Bladder microvascular endothelial cell (primary cell): ENCODE data around the gene ARV1. TPM values are rescaled to one million over a fixed set of nuclear protein-coding genes. Genes with fewer than 3 reads are reported as not detected.

Source experiments
- total RNA-seq: library from RNA; depleted of rRNA; stranded (reverse); fragments of >200 nt; gene quantifications from 2 replicates; pipeline ENCODE4 v1.2.3, GENCODE V29; 2014

ARV1 gene
- total RNA-seq, result 5.7 and 7.6 TPM in 2 replicates

DNA sequence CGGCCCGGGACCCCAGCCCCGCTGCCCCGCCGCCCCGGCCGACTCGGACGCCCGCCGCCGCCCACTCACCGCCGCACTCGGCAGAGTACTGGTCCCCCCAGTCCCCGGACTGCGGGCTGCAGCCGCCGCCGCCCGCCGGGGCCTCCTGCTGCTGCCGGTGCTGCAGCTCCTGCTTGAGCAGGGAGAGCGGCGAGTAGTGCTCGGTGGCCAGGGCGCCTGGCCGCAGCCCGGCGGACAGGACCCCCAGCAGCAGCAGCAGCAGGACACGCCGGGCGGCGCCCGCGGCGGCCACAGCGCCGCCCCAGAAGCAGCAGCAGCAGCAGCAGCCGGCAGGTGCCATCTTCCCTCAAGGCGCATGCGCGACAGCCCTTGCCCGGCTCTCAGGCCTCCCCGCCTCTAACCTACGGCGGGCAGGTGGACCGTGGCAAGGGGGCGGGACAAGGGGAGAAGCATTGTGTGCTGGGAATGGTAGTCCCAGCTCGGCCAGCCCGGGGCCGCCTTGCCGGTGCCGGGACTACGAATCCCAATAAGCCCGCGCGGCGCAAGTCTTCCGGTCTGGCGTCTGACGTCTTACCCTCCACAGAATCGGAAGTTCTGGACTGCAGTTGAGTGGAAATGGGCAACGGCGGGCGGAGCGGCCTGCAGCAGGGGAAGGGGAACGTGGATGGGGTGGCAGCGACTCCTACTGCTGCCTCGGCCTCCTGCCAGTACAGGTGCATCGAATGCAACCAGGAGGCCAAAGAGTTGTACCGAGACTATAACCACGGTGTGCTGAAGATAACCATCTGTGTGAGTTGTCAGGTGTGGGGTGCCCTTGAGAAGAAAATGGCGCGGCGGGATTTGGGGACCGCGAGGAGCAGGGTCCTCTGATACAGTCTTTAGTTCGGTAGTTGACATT lies at the start of gene ARV1, which contains the start of gene TTC13:
Gene ARV1 (plus strand): TSS at position 604 of the 898 bp plus-strand sequence. CDS start 12 bp downstream, at position 616.
Gene TTC13 (minus strand): TSS at position 371 of the 898 bp plus-strand sequence. CDS start 31 bp downstream, at position 340.

DNA sequence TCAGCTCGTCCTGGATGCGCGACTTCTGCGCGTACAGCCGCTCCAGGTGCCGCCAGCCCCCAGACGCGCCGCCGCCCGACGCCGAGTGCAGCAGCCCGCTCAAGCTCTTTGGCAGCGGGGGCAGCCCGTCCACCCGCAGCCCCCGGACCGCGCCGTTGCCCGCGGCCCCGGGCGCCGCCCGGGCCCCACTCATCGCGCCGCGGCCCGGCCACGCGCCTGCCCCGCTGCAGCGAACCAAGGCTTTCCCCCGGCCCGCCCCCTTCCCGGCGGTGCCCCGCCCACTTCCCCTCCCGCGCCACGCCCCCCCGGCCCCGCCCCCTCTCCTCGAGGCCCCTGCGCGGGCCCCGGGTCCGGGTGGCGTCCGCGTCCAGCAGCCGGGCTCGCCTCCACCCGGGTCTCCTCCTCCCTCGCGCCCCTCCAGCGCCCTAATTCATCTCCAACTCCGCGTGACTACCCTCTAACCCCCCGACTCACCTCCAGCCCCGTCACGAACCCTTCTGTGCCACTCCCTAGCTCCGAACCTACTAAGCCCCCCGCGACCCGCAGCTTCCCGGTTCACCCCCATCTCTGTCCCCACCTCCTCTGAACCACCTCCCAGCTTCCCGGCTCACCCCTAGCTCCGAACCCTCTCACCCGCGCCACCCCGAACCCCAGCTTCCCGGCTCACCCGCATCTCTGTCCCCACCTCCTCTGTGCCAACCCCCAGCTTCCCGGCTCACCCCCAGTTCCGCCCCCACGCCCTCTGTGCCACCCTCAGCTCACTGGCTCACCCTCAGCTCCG lies 61.3 kb downstream of the ARV1 start, which contains the start of gene FAM89A:
Gene FAM89A (minus strand): TSS at position 236 of the 781 bp plus-strand sequence. CDS start 43 bp downstream, at position 193.

Other genes with a start within 250 kb of the ARV1 start
- gene CAPN9, start 231.7 kb upstream of the ARV1 start, total RNA-seq, result not detected in 2 replicates
- gene C1orf198, start 110.6 kb upstream of the ARV1 start, total RNA-seq, result 8.9 and 26.9 TPM in 2 replicates
- 18.3 and 20.4 TPM in 2 replicates for gene TTC13, start 233 bp upstream of the ARV1 start, total RNA-seq
- gene FAM89A, start 61.2 kb downstream of the ARV1 start, total RNA-seq, result 18.3 and 25.9 TPM in 2 replicates
- not detected in 2 replicates for gene TRIM67, start 183.0 kb downstream of the ARV1 start, total RNA-seq